ENCODE results near the gene MCTP1. TPM values are rescaled to one million over a fixed set of nuclear protein-coding genes. Genes with fewer than 3 reads are reported as not detected.

Gene MCTP1
- total and polyA plus RNA-seq, 2 of the 13 experiments (the other 11 are each of a cell fraction or from before 2014, with no cell fraction given): 0.15 to 0.48 TPM

GRCh38 chr5:95191330-95191729 is 93.6 kb downstream of the MCTP1 start:
- H3K79me2 ChIP-seq (ENCODE audit: insufficient read depth, low read length): no peaks in the 10 kb centered on the region
- in situ Hi-C loops (cut with HindIII; ENCODE audit: extremely low pct_ligation_motif_present, low pct_unique_long_range_greater_than_20kb) (no loop called here), intact Hi-C loops (cut with micrococcal nuclease; ENCODE audit: unreplicated experiment) (no loop called here)
- no peaks in the 10 kb centered on the region for H3K4me1 ChIP-seq (ENCODE audit: insufficient read depth, low read length)
- H3K9ac ChIP-seq (ENCODE audit: insufficient read depth, low read depth, low read length): no peak overlapping the region
- whole genome bisulfite sequencing (ENCODE audit: low lambda C conversion rate): 38% methylated on average over 2 of the region's 2 CpGs
- no TSS peak for BruUV-seq (replicated peaks)
- no peak overlapping the region for H3K27ac ChIP-seq (ENCODE audit: extremely low read length, insufficient read depth, low read length)
- ChIA-PET POLR2A (no interaction called here), CTCF (ENCODE audit: low intra/inter-chr PET ratio, low total read pairs) (no interaction called here)
- H3K36me3 ChIP-seq (replicated peaks in 1 of 2; ENCODE audit: control insufficient read depth in 1 of 2, insufficient read depth in 2 of 2, low read length in 2 of 2): no peaks in the 10 kb centered on the region
- no peak overlapping the region for H2AFZ ChIP-seq (ENCODE audit: low read length)
- no peak overlapping the region for H3K4me2 ChIP-seq (ENCODE audit: low read depth, low read length)
- no peak overlapping the region for H3K4me3 ChIP-seq (replicated peaks in 1 of 3; ENCODE audit: insufficient read depth in 1 of 3, low read depth in 2 of 3, low read length in 3 of 3)
- DNase-seq (ENCODE audit: low spot score): no peak
- H4K20me1 ChIP-seq (ENCODE audit: insufficient read depth, low read length): no peaks in the 10 kb centered on the region
- no peak for TF ChIP-seq CHD2 (IDR thresholded peaks at IDR 0.05; ENCODE audit: low read depth, low read length)
- TF ChIP-seq U2AF1 (optimal IDR thresholded peaks at IDR 0.05; ENCODE audit: low read depth, low read length): no peak
- TF ChIP-seq FOXP1 (IDR thresholded peaks at IDR 0.05): no peak
- no peak for TF ChIP-seq FOXP1 (CRISPR knock-in tag; IDR thresholded peaks at IDR 0.05)
- no peak for TF ChIP-seq ZFP1 (CRISPR knock-in tag; IDR thresholded peaks at IDR 0.05)
- no peak for TF ChIP-seq SETDB1 (CRISPR knock-in tag; IDR thresholded peaks at IDR 0.05; ENCODE audit: borderline replicate concordance)
- TF ChIP-seq TOE1 (CRISPR knock-in tag; IDR thresholded peaks at IDR 0.05): no peak
- no peak for TF ChIP-seq ZNF407 (CRISPR knock-in tag; IDR thresholded peaks at IDR 0.05; ENCODE audit: not compliant biosample characterization)
- TF ChIP-seq ZNF280D (CRISPR knock-in tag; IDR thresholded peaks at IDR 0.05): no peak
- no peak for TF ChIP-seq PHF5A (CRISPR knock-in tag; IDR thresholded peaks at IDR 0.05; ENCODE audit: low read depth, unreplicated experiment)
- no peak for TF ChIP-seq ZNF619 (CRISPR knock-in tag; IDR thresholded peaks at IDR 0.05)
- TF ChIP-seq U2AF2 (IDR thresholded peaks at IDR 0.05; ENCODE audit: low read depth, low read length): no peak
- no peak for TF ChIP-seq KLF9 (CRISPR knock-in tag; IDR thresholded peaks at IDR 0.05; ENCODE audit: low read depth)
- no peak for TF ChIP-seq ZBTB7B (CRISPR knock-in tag; IDR thresholded peaks at IDR 0.05)
- no peak for TF ChIP-seq ZNF180 (CRISPR knock-in tag; IDR thresholded peaks at IDR 0.05; ENCODE audit: borderline replicate concordance, low read depth)
- TF ChIP-seq ZNF546 (CRISPR knock-in tag; conservative IDR thresholded peaks at IDR 0.05): no peak
- no peak for TF ChIP-seq RXRA (CRISPR knock-in tag; IDR thresholded peaks at IDR 0.05)
- no peak for TF ChIP-seq GFI1 (CRISPR knock-in tag; IDR thresholded peaks at IDR 0.05; ENCODE audit: borderline replicate concordance)
- no peaks in the 10 kb centered on the region for H3K9me3 ChIP-seq (ENCODE audit: low read length)
- no peak for ATAC-seq
- FAIRE-seq: no peak
- H3K27me3 ChIP-seq (ENCODE audit: control insufficient read depth in 1 of 2, insufficient read depth in 2 of 2, low read length in 2 of 2): no peaks in the 10 kb centered on the region
